Activated CD8-positive, alpha-beta T cell treated with anti-CD3 and anti-CD28 coated beads for 36 hours (primary cell): ENCODE data around the gene RRBP1. TPM values are rescaled to one million over a fixed set of nuclear protein-coding genes. Genes with fewer than 3 reads are reported as not detected.

Experiments used
- ATAC-seq: fragments of 200-7000 bp; cut with Tn5 transposase; one replicate; pipeline ENCODE4 v1.10.0; 2021; ENCODE audit warnings: mild to moderate bottlenecking, moderate library complexity
- CTCF ChIA-PET: fragments of 350-600 bp; sonication (Branson Sonifier 250); formaldehyde crosslinking; loops from one replicate; lab custom pipeline; 2021; ENCODE audit warnings: antibody characterized with exemption; lab: Charles Lee
- POLR2A ChIA-PET: fragments of 350-600 bp; sonication (Branson Sonifier 250); formaldehyde crosslinking; loops from one replicate; lab custom pipeline; 2021; ENCODE audit warnings: antibody characterized with exemption; lab: Charles Lee
- DNase-seq: peaks from one replicate; pipeline ENCODE4 v3.0.0-alpha.2; 2020
- H3K27ac Mint-ChIP-seq: one replicate; pipeline ENCODE4 v1.8.0; 2021; ENCODE audit warnings: mild to moderate bottlenecking, mixed read lengths
- H3K27me3 Mint-ChIP-seq: one replicate; pipeline ENCODE4 v1.8.0; 2021; ENCODE audit warnings: mixed read lengths
- H3K36me3 Mint-ChIP-seq: one replicate; pipeline ENCODE4 v1.8.0; 2021; ENCODE audit warnings: low read depth, mixed read lengths
- H3K4me1 Mint-ChIP-seq: one replicate; pipeline ENCODE4 v1.8.0; 2021; ENCODE audit warnings: low read depth, mixed read lengths
- H3K4me3 Mint-ChIP-seq: one replicate; pipeline ENCODE4 v1.8.0; 2021; ENCODE audit warnings: mild to moderate bottlenecking, moderate library complexity, mixed read lengths
- H3K9me3 Mint-ChIP-seq: one replicate; pipeline ENCODE4 v1.8.0; 2021; ENCODE audit warnings: mixed read lengths
- intact Hi-C: fragments of 100-400 bp; cut with micrococcal nuclease; formaldehyde crosslinking; loops from one replicate; pipeline ENCODE4 v1.10.0; 2022
- total RNA-seq, 2 experiments: library from RNA; stranded (reverse); gene quantifications; one replicate each; pipeline ENCODE4 v1.2.3, GENCODE V29; 2021
- TF ChIP-seq, protein P1 (sequence below): fragments of 200-600 bp; IDR thresholded peaks from one replicate; pipeline ENCODE4 v1.8.0; 2022; ENCODE audit warnings: antibody characterized with exemption, mild to moderate bottlenecking

RRBP1 gene
- total RNA-seq, 2 experiments from 2014 or later: 35.2 to 35.9 TPM

DNA sequence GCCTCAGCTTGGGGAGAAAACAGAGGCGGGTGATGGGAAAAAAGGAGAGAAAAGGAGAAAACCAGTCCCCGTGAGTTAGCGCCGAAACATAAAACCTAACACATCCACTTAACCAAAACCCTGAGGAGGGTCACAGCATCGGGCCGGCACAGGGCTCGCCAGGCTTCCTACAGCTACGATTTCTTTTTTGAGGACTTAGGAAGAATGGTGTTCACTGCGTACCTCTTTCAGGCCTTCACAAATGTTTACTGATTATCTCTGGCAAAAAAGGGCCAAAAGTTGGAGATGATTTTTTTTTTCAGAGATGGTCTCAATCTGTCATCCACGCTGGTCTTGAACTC lies 63.4 kb downstream of the RRBP1 start:
- no peaks in the 10 kb centered on the region for H3K4me1 Mint-ChIP-seq
- H3K36me3 Mint-ChIP-seq: peaks cover 3% of the 10 kb centered on the region
- DNase-seq: no peak
- intact Hi-C loops: no loop called here
- ChIA-PET CTCF (interaction anchor here (0.7 to 5.0 kb wide), 4 partner anchors 28 to 378 kb away, joined by 3 to 32 read pairs (median 8); no protein-coding TSS in a partner anchor), POLR2A (interaction anchor here (1.3 kb wide), 1 partner anchor 47 kb away, joined by 3 read pairs; no protein-coding TSS in a partner anchor)
- ATAC-seq: no peak
- H3K27ac Mint-ChIP-seq: no peak overlapping the region
- H3K4me3 Mint-ChIP-seq: no peak overlapping the region
- TF ChIP-seq, protein P1, sequence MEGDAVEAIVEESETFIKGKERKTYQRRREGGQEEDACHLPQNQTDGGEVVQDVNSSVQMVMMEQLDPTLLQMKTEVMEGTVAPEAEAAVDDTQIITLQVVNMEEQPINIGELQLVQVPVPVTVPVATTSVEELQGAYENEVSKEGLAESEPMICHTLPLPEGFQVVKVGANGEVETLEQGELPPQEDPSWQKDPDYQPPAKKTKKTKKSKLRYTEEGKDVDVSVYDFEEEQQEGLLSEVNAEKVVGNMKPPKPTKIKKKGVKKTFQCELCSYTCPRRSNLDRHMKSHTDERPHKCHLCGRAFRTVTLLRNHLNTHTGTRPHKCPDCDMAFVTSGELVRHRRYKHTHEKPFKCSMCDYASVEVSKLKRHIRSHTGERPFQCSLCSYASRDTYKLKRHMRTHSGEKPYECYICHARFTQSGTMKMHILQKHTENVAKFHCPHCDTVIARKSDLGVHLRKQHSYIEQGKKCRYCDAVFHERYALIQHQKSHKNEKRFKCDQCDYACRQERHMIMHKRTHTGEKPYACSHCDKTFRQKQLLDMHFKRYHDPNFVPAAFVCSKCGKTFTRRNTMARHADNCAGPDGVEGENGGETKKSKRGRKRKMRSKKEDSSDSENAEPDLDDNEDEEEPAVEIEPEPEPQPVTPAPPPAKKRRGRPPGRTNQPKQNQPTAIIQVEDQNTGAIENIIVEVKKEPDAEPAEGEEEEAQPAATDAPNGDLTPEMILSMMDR: no peak
- no peaks in the 10 kb centered on the region for H3K27me3 Mint-ChIP-seq
- H3K9me3 Mint-ChIP-seq: no peaks in the 10 kb centered on the region

DNA sequence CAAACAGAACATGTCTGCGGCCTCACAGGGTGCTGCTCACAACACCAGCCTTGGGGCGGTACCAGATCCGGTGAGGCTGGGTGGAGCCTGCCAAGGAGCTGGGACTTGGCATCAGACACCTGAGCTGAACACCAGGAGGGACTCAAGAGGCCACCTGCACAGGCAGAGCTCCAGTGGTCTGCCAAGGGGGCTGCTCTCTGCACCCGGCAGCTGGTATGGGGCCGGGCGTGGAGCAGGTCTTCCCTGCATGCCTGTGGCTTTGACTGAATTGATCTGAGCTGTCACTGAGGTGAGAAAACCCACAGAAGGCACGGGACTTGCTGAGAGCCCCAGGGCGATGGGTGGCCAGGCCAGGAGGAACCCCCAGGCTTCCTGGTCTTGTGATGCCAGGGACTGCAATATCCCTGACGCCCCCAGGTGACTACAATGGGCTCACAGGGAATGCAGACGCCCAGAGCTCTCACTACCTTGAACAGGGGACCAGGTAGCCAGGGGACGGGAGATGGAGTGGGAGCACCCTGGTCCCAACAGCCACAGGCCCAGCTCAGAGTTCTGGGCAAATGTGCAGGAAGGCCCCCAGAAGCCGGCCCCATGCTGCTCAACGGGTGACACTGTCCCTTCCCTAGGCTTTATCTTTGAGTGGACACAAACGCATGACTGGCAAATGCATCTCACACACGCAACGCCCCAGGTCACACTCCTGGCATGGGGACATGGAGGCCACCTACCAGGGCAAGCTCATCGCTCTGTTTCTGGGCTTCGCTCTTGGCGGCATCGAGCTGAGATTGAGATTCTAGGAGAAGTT lies 64.0 kb downstream of the RRBP1 start:
- peaks cover 3% of the 10 kb centered on the region for H3K36me3 Mint-ChIP-seq
- ATAC-seq (no peak), DNase-seq (no peak)
- no peaks in the 10 kb centered on the region for H3K4me1 Mint-ChIP-seq
- H3K4me3 Mint-ChIP-seq: no peak overlapping the region
- no peak overlapping the region for H3K27ac Mint-ChIP-seq
- no peaks in the 10 kb centered on the region for H3K9me3 Mint-ChIP-seq
- ChIA-PET CTCF (interaction anchor here (0.6 to 5.0 kb wide), 8 partner anchors 28 to 378 kb away, joined by 3 to 32 read pairs (median 3); no protein-coding TSS in a partner anchor), POLR2A (interaction anchor here (1.3 kb wide), 1 partner anchor 47 kb away, joined by 3 read pairs; no protein-coding TSS in a partner anchor)
- TF ChIP-seq, protein P1: no peak
- H3K27me3 Mint-ChIP-seq: no peaks in the 10 kb centered on the region
- intact Hi-C loops: loop anchor here (2.0 kb wide), 1 partner anchor 81 kb away; no protein-coding TSS in a partner anchor

DNA sequence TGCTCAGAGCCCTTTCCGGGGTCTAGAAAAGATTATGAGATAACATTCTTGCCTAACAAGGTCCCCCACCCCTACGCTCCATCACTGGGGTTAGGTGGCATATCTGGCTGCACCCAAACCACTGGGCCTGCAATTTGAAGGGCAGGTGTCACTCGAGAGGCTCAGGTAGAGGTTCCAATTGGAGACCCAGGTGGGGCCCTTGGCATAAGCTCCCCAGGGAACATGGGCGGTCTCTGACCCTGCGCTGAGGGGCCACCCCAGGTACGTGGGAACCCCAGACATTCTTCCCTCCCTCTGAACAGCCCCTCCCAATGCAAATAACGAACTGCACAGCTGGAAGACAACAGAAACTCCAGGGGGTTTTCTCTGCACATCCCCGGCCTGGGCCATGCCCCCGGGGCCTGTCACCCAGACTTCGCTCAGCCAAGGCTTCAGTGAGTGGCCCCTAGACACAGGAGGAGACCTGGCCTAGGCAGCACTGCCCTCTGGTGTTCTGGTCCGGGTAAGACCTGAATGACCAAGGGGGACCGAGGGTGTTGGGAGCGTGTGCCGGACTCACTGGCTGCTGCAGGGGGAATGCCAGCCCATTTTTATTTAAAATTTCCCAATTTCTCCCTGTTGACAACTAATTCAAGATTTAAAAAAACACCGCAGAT lies 64.7 kb downstream of the RRBP1 start:
- H3K27ac Mint-ChIP-seq: no peak overlapping the region
- POLR2A ChIA-PET: no interaction called here
- no peak overlapping the region for H3K4me3 Mint-ChIP-seq
- ATAC-seq (peak; percentile 66), DNase-seq (peak; percentile 62)
- no peaks in the 10 kb centered on the region for H3K9me3 Mint-ChIP-seq
- peaks cover 6% of the 10 kb centered on the region for H3K4me1 Mint-ChIP-seq
- intact Hi-C loops: loop anchor here (2.0 kb wide), 1 partner anchor 81 kb away; no protein-coding TSS in a partner anchor
- CTCF ChIA-PET: interaction anchor here (0.6 to 5.0 kb wide), 9 partner anchors 32 to 112 kb away, joined by 3 to 32 read pairs (median 3); no protein-coding TSS in a partner anchor
- TF ChIP-seq, protein P1: peak; percentile 65
- H3K27me3 Mint-ChIP-seq: no peaks in the 10 kb centered on the region
- peaks cover 2% of the 10 kb centered on the region for H3K36me3 Mint-ChIP-seq

DNA sequence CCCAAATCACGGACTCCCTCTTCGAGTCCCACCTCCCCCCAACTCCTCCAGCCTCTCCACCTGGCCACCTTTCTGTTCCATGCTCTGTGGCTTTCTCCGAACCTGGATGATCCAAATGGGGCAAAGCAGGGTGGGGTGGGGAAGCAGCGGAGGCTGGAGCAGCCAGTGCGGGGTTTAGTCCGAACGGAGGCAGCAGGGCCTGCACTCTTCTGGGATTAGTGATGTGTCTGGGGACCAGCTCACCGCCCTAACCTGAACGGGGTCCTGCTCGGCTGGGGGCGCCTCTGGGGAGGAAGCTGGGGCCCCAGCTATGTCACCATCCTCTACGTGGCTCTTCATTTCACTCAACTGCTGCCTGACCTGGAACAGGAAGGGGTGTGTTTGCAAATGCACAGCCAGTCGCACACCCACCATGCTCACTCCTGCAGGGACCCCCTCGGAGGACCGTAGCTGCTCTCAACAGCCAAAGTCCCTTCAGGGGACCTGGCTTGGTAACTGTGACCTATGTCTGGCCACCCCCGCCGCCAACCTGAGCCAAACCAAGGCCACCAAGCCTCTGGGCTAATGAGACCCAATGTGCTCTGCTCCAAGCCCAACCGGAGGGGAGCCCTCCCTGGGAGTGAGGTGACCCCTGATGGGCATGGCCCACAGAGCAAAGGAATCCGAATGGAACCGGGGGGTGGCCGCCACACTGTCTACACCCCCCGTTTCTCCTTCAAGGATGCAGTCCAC lies 65.4 kb downstream of the RRBP1 start:
- peaks cover 13% of the 10 kb centered on the region for H3K4me1 Mint-ChIP-seq
- DNase-seq (no peak), ATAC-seq (no peak)
- ChIA-PET POLR2A (interaction anchor here (0.7 kb wide), 1 partner anchor 322 kb away, joined by 3 read pairs; no protein-coding TSS in a partner anchor), CTCF (interaction anchor here (0.8 to 5.0 kb wide), 6 partner anchors 32 to 112 kb away, joined by 3 to 32 read pairs (median 4); no protein-coding TSS in a partner anchor)
- TF ChIP-seq, protein P1: no peak
- no peaks in the 10 kb centered on the region for H3K9me3 Mint-ChIP-seq
- intact Hi-C loops: loop anchor here (2.0 kb wide), 1 partner anchor 80 kb away; no protein-coding TSS in a partner anchor
- H3K27me3 Mint-ChIP-seq: no peaks in the 10 kb centered on the region
- no peak overlapping the region for H3K4me3 Mint-ChIP-seq
- H3K27ac Mint-ChIP-seq: no peak overlapping the region
- no peaks in the 10 kb centered on the region for H3K36me3 Mint-ChIP-seq
